Ureter (tissue), 1 donor: ENCODE results near the gene LMAN1L. TPM values are rescaled to one million over a fixed set of nuclear protein-coding genes. Genes with fewer than 3 reads are reported as not detected.
"Not testable (repeated sequence)": the region's sequence is repeated elsewhere in the genome, so short reads cannot be mapped to it uniquely, and the experiment has no call there.

ENCODE experiments used
- DNase-seq: peaks from one replicate; pipeline ENCODE4 v3.0.0-alpha.2; 2020; ENCODE audit warnings: low spot score
- total RNA-seq: library from RNA; stranded (reverse); gene quantifications from one replicate; pipeline ENCODE4 v1.2.4, GENCODE V29; 2023
- donor health status: DM: yes; HTN: yes; CAD: no.

LMAN1L gene
- total RNA-seq, 1 donor from 2014 or later: not detected

DNA sequence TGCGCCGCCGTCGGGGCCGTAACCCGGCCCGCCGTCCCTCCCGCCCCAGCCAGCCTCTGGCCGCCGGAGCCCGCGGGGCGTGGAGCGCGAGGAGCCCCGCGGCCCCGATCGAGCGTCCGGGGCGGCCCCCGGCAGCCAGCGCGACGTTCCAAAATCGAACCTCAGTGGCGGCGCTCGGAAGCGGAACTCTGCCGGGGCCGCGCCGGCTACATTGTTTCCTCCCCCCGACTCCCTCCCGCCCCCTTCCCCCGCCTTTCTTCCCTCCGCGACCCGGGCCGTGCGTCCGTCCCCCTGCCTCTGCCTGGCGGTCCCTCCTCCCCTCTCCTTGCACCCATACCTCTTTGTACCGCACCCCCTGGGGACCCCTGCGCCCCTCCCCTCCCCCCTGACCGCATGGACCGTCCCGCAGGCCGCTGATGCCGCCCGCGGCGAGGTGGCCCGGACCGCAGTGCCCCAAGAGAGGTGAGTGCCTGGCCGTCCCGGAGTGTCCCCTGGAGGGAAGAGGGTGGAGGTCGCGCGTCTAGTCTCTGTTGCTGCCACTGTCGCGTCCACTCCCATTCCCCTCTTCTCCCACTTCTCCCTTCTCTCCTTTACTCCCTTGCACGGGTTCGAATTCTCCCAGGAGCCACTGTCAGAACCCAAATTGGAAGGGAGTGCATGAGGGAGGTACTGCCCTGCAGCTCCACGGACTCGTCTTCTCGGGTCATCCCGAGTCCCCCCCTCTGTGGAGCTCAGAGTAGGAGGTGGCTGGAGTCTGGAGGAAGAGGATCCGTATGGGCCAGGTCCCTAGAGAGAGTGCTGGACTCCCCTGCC lies 30.2 kb upstream of the LMAN1L start:
- DNase-seq: no peak

DNA sequence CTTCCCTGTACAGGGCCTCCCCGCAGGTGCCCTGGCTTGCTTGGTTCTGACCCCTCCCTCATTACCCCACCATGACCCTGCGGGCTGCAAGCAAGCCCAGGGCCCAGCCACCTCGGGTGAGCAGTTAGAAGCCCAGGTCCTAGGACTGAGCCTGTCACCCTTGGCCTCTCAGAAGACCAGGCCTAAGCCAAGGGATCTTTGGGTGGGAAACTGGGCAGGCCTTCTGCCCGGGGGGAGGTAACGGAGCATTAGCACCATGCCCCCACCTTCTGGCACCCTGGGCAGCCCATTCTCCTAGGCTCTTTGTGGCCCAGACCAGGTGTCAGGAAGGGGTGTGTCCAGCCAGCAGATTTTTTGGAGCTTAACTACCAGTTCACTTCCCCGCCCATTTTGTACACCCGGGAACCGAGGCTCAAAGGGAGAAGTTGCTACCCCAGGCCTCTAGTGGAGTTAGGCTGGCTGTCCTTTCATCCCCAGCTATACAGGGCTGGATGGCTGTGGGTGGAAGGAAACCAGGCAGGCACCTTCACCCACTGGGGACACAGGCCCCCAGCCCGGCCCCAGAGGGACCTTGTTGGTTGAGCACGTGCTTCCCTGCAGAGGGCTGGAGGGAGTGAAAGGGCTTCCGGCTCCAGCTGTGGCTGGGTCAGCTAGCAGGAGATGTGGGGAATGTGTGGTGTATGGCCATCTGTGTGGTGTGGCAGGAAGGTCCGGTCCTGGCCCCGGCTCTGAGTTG lies 29.4 kb upstream of the LMAN1L start:
- no peak for DNase-seq

DNA sequence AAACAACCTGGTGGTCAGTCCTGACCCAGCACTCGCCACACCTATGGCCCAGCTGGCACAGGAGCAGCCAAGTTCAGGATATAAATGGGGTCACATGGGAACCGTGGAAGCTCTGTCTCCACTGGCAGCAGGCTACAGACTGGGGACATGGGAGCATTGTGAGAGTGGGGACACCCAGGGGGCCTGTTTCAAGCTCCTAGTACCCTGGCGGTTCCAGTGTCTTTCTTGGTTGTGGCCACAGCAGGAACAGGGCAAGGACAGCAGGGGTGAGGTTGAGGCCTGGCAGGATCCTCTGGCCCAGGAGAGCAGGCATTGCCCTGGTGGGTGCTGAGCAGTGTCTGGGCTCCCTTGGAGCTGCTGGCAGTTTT lies 28.8 kb upstream of the LMAN1L start:
- DNase-seq: no peak

DNA sequence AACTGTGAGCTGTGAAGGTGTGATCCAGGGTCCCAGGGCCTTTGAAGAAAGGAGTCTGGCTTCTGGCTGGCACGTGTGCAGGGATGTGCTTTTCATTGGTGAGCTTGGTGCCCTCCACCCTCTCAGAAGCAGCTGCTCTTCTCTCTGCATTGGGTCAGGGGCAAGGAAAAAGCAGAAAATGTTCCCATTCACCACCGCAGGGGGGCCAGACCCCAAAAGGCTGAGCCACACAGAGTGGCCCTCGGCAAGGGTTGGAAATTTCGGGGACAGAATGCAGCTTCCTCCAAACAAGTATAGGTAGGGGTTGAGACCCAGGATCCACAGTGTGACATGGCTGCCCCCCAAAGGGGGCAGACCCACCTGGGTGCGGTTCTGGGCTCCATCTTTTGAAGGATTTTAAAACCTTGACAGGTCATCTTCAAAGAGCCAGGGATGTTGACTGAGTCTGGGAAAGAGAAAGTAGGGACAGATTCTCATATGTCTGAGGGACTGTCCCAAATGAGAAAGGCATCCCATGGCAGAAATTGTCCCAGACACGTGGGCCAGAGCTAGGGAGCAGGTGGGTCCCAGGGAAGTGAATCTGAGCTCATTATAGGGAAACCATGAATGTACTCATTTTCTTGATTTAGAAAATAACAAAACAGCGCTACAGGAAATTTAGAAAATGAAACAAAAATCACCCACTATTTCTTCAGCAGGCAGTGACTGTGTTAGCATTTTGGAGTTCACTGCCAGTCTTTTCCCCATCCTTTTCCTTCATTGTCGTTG lies 28.0 kb upstream of the LMAN1L start:
- no peak for DNase-seq

DNA sequence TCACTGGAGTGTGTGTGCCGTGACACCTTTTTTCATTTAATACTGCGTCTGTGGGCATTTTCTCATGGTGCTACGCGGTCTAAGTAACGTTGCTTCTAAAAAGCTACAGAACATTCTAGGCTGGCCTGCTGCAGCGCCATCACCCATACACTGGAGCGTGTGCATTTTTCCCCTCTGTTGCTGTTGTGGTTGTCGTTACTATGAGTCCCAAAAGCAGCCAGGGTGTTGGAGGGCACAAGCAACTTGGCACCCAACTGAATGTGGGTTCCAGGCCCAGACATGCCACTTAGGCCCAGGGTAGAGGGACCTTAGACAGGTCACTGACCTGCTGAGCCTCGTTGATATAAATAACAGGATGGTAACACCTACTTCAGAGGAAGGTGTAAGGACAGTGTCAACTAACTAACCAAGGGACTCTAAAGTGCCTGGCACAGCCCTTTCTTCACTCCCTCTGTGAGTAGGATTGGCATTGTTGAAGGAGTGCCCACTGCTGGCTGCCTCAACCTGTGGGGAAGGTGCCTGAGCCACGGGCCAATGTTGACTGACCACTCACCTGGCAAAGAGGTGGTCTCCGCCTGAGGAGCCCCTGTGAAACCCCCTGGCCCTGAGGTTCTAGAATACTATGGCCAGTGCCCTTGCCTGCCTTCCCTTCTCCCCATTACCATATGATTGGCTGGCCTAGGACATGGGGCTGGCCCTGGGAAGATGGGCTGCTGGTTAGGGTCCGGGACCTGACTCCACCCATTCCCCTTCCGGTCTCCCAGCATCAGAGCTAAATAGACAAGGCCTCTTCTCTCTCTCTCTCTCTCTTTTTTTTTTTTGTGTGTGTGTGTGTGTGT lies 27.2 kb upstream of the LMAN1L start:
- DNase-seq: no peak

DNA sequence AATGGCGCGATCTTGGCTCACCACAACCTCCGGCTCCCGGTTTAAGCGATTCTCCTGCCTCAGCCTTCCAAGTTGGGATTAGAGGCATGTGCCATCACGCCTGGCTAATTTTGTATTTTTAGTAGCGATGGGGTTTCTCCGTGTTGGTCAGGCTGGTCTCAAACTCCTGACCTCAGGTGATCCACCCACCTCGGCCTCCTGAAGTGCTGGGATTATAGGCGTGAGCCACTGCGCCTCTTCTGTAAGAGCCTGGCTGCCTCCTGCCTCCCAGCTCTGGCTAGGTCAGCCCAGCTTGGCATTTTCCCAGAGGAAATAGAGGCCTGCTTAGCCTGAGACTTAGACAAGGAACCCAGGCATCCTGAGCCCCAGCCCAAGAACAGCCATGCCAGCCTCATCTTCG lies 26.6 kb upstream of the LMAN1L start:
- not testable (repeated sequence) for DNase-seq

DNA sequence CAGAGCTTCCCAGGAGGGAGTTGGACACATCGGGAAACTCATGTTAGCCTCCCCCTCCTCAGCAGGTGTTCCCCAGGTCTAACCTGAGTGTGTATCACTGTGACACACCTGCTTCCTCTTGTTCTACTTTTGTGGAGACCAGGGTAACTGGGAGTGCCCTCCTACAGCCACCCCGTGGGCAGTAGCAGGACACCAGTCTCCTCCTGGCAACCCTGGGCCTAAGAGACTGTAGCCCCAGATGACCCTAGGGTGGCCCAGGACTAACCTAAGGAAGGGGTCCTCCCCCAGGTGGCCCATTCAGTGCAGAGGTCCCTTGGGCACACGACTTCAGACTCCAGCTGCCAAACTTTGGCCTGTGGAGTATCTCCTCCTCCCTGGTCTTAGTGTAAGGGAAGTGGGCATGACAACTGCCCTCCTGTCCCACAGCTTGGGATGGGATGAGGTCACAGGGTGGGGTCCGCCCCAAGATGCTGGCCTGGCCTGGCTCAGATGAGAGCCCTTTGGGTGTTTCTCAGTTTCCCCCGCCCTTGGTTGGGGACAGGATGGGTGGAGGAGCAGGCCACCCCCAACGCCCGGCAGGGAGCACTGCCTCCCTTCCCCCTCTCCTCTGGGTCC lies 26.0 kb upstream of the LMAN1L start:
- no peak for DNase-seq

DNA sequence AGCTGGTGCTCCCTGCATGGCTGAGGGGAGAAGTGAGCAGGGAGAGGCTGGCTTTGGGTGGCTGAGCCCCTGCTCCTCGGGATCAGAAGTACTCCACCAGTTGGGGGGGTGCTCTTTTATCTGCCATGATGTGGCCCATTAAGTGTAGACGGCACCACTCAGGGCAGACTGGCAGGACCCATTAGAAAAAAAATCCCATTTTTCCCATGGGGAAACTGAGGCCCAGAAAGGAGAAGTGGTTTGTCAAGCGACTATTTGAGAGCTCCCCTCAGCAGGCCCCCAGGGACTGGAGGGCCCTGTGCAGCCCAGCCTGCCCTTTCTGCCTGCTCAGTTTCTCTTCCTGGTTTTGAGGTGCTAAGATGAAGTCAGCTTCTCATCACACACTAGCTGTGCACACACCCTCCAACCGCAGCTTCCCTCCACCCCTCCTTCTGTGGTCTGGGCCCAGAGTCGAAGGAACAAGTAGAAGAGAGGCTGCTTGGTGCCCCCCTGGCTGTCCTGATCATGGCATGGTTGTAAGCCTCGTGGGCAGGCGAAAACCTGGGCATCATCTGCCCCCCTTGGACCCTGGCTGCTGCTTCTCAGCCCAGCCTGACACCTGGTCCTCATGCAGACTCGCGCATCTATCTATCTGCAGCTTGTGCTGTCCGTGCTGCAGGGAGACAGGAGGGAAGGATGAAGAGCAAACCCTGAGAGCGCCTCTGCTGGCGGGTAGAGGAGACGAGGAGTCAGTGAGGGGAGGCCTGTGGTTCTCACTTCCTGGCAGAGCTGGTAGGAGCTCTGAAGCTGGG lies 25.2 kb upstream of the LMAN1L start:
- peak; percentile 73 for DNase-seq

DNA sequence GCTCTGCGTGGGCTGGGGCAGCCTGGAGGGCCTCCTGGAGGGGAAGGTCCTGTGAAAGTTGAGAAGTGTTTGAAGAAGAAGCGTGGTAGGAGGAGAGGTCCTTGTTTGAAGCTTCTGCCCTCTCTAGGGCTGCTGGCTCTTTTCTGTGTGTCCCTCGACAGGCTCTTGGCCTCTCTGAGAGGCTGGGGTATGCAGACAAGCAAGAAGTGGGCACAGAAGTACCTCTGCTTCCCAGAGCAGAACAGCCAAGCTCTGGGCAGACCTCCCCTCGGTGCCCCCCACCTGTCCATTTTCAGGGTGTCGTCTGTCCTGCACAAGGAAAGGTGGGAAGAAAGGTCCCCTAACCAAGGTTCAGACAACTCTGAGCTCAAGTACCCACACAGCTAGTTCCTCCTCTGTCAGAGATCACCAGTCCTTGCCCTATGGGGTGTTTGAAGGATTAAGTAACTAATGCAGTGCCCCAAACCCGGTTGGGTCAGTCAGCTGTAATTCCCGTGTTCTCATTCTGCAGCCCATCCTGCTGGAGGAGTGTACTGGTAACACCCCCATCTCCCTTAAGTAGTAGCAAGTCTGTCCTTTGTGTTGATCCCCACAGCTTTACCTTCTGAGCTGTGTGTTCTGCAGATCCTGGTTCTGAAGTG lies 24.5 kb upstream of the LMAN1L start:
- no peak for DNase-seq

DNA sequence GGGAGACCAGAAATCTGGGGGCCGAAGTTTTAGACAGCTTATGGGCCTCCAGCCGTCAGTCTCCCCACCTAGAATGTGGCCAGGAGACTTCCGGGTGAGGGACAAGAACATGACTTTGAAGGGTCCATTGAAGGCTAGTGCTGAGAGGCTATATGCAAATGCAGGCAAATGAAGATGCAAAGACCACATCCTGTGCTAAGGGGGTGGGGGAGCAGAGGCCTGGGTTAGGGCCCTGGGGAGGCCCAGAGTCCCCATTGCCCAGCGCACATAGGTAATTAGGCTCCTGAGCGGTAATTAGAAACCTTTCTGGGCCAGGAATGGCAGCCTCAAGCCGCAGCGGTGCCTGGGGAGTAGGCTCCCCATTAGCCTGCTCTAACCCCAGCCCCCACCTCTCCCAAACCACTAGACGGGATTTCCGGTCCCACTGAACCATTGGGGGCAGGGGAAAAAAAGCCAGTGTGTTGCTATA lies 23.9 kb upstream of the LMAN1L start:
- no peak for DNase-seq

DNA sequence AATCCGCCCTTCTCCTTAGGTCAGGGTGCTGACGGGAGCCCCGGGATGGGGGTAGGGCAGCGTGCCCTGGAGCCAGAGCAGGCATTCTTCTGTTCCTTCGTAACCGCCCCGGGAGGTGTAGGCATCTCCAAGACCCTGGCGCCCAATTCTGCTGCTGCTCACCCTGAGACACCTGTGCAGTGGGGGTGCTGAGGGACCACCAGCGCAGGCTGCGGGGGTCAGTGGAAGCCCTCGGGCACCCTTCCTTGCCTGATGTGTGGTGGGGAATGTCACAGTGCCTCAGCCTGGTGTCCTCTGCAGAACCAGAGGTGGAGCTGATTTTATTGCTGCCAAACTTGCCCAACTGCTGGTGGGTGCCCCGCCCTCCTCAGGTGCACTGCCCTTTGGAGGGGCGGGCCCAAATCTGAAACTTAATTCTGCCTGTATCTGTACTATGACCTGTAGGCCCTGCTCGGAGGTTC lies 23.4 kb upstream of the LMAN1L start:
- no peak for DNase-seq

DNA sequence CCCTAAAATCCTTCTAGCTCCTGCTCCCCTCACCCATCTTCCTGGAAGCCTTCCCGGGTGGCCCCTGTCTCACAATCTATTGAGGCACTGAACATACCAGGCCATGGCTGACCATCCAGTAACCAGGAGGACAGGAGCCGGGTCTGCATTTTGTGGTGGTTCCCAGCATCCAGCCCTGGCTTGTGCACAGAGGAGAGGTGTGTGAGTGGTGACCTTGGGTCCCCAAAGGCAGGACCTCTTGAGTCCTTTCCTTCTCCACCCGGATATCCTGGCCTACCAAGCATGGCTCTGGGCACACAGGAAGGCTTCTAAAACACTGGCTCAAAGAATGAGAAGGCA lies 22.9 kb upstream of the LMAN1L start:
- no peak for DNase-seq

DNA sequence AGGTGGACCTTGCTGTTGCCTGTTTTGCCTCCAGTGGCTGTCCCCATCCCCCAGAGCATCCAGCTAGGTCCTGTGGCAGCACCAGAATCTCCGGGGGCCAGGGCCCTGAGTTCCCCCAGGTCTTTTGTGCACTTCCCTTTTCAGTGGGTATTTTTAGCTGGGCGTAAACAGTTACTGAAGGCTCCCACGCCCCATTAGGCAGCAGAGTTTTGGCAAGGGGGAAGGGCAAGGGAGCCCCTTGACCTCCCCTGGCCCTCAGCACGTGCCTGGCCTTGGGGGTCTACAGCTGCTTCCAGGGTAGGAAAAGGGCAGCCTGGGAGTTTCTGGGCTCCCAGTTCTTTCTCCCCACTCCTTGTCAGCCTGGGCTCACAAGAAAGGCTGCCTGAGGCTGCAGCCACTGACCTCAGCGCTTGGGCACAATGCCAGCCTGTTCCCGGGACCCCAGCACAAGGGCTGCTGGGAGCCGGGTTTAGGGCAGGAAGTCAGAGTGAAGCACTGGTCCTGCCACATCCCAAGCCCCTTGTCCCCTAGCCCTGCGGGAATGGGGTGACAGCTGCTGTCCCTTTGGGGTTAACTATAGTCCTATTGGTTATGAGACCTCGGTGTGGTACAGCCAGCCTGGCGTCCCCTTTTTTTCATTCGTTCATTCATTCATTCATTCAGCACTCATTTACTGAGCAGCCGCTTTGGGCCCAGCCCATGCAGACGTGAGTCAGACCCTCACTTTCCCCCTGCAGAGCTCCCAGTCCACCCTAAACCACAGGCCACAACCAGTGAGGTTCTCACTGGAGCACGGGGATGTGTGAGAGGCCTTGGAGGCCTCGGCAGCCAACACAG lies 22.3 kb upstream of the LMAN1L start:
- DNase-seq: peak; percentile 73

DNA sequence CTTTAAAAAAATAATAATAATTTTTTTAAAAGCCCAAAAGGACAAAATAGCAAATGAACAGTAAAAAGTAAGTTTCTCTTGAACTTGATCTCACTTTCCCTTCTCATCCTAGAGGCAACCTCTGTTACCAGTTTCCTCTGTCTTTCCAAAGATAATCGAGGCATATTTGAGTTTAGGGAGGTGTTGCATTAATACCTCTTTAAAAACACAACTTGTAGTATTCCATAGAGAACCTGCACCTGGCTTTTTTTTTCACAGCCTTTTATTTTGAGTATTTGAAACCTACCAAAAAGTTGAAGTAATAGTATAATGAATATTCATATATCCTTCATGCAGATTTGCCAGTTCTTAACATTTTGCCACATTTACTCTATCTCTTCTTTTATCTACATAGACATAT lies 21.6 kb upstream of the LMAN1L start:
- DNase-seq: no peak

DNA sequence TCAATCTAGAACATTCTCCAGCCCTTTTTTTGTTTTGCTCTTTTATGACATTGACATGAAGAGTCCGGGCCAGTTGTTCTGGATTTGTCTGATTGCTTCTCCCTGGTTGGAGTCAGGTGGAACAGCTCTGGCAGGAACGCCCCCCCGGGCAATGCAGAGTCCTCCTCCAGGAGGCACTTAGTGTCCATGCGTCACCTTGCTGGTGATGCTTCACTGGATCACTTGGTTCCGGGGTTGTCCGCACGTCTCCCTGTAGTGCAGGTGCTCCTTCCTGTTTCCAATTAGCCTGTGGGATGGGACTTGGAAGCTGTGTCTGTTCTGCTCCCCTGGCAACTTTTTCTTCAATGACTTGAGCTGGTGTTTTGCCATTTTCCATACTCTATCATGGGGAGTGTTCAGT lies 21.0 kb upstream of the LMAN1L start:
- DNase-seq: no peak

DNA sequence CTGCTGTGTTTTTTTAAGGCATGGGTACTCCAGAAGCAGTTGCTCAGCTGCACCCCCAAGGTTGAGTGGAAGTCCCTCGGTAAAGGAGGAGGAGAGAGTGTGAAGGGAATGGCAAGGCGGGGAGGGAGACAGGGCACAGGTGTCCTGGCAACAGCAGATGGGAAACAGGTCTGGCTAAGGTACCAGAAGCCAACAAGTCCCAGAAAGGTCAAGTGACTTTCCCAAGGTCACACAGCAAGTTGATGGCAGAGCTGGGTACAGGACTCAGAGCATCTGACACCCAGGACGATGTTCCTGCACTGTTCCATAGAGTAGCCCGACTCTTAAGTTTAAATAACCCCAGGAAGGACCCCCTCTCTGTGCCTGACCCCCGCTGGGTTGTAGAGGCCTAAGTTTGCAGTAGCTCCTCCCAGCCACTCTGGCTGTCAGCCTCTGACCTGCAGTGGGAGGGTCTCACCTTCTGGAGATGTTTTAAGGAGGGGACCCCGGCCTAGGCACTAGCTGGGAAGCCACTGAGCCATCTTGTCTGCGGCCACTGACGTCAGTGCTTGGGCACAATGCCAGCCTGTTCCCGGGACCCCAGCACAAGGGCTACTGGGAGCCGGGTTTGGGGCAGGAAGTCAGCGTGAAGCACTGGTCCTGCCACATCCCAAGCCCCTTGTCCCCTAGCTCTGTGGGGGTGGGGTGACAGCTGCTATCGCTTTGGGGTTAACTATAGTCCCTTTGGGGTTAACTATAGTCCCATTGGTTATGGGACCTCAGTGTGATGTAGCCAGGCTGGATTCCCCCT lies 20.2 kb upstream of the LMAN1L start:
- DNase-seq: no peak

DNA sequence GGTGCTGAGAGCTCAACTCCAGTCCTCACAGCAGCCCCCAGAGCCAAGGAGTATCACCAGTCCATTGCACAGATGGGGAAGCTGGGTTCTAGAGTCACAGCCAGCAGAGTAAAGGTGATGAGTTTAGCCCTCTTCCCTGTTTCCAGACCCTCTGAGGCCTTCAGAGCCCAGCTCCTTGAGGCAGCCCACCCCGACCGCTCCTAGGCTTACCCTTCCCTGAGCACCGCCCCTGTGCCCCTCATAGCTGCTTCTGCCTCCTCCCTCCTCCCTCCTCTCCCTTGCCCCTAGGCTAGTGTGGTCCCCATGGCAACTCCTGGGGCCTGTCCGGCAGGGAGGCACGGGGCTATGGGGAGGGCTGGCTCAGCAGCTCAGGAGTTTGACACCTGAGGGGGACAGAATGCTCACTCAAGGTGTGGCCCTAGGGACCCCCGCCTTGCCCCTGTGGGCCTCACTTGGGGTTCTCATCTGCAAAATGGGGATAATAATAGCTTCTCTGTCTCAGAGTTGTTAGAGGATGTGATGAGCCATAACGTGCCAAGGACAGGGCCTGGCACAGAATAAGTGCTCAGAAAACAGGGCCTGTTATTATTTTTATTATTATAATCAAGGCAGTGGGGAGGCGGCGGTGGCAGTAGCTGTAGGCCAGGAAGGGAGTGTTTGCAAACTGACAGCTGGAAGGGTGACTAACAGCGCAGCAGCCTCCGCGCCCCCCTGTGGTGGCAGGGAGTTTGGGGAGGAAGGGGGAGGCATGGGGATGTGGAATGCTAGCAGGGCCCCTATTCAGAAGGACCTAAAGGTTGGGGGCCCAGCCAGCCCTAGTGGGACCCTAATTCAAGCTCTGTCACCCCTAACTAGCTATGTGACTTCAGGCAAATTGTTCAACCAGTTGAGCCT lies 19.3 kb upstream of the LMAN1L start:
- no peak for DNase-seq
